ENCODE results near the gene PTPN14. TPM values are rescaled to one million over a fixed set of nuclear protein-coding genes. Genes with fewer than 3 reads are reported as not detected.
"Not testable (repeated sequence)": the region's sequence is repeated elsewhere in the genome, so short reads cannot be mapped to it uniquely, and the experiment has no call there.

Gene PTPN14
- total RNA-seq, 1 donor from 2014 or later = 3.2 TPM

GRCh38 chr1:214481983-214482634 is 69.3 kb downstream of the PTPN14 start:
- ATAC-seq; DNase-seq (ENCODE audit: low spot score): not testable (repeated sequence)

- ATAC-seq (no peak), DNase-seq (ENCODE audit: low spot score) (no peak)
Measured at GRCh38 chr1:214476986-214477870, 74.2 kb downstream of the PTPN14 start.

GRCh38 chr1:214476229-214476985 is 75.0 kb downstream of the PTPN14 start:
- ATAC-seq (no peak), DNase-seq (ENCODE audit: low spot score) (no peak)

- no peak for ATAC-seq
- no peak for DNase-seq (ENCODE audit: low spot score)
Measured at GRCh38 chr1:214475746-214476145, 75.7 kb downstream of the PTPN14 start.

- no peak for DNase-seq (ENCODE audit: low spot score)
- no peak for ATAC-seq
Measured at GRCh38 chr1:214475331-214475730, 76.1 kb downstream of the PTPN14 start.

GRCh38 chr1:214474467-214474866 is 76.9 kb downstream of the PTPN14 start:
- DNase-seq (ENCODE audit: low spot score) (no peak), ATAC-seq (no peak)

- ATAC-seq (no peak), DNase-seq (ENCODE audit: low spot score) (no peak)
Measured at GRCh38 chr1:214473862-214474261, 77.5 kb downstream of the PTPN14 start.

- no peak for DNase-seq (ENCODE audit: low spot score)
- ATAC-seq = no peak
Measured at GRCh38 chr1:214473387-214473786, 78.0 kb downstream of the PTPN14 start.

GRCh38 chr1:214472364-214472763 is 79.0 kb downstream of the PTPN14 start:
- no peak for DNase-seq (ENCODE audit: low spot score)
- ATAC-seq = no peak

GRCh38 chr1:214471458-214471857 is 79.9 kb downstream of the PTPN14 start:
- no peak for ATAC-seq
- no peak for DNase-seq (ENCODE audit: low spot score)

GRCh38 chr1:214470132-214470531 is 81.3 kb downstream of the PTPN14 start:
- DNase-seq (ENCODE audit: low spot score) (no peak), ATAC-seq (no peak)

- no peak for DNase-seq (ENCODE audit: low spot score)
- ATAC-seq = no peak
Measured at GRCh38 chr1:214469290-214469689, 82.1 kb downstream of the PTPN14 start.

GRCh38 chr1:214467078-214467585 is 84.3 kb downstream of the PTPN14 start:
- no peak for ATAC-seq
- DNase-seq (ENCODE audit: low spot score) = no peak

- ATAC-seq = no peak
Measured at GRCh38 chr1:214466403-214467077, 84.9 kb downstream of the PTPN14 start.

GRCh38 chr1:214464445-214465287 is 86.7 kb downstream of the PTPN14 start:
- DNase-seq (ENCODE audit: low spot score) (no peak), ATAC-seq (no peak)

More at GRCh38 chr1:214466403-214467077, 84.9 kb downstream of the PTPN14 start:
- DNase-seq (ENCODE audit: low spot score) = no peak

- DNase-seq (ENCODE audit: low spot score) = no peak
- ATAC-seq = no peak
Measured at GRCh38 chr1:214463596-214463995, 87.8 kb downstream of the PTPN14 start.

- no peak for ATAC-seq
- no peak for DNase-seq (ENCODE audit: low spot score)
Measured at GRCh38 chr1:214462882-214463281, 88.5 kb downstream of the PTPN14 start.

GRCh38 chr1:214461305-214461704 is 90.1 kb downstream of the PTPN14 start:
- DNase-seq (ENCODE audit: low spot score) = no peak
- ATAC-seq = no peak

- DNase-seq (ENCODE audit: low spot score) (no peak), ATAC-seq (peak; percentile 64)
Measured at GRCh38 chr1:214460304-214460916, 91.0 kb downstream of the PTPN14 start.

Data from left lobe of liver (tissue), 2 donors.